IPS DF 4.7 (cell line): ENCODE results near the gene DDX20.
"Not testable (repeated sequence)": the region's sequence is repeated elsewhere in the genome, so short reads cannot be mapped to it uniquely, and the experiment has no call there.

Experiments
- DNase-seq: peaks from one replicate; pipeline ENCODE4 v3.0.0-alpha.2; 2013; ENCODE audit warnings: low spot score; ENCODE audit errors: extremely low read depth

Gene DDX20

DNA sequence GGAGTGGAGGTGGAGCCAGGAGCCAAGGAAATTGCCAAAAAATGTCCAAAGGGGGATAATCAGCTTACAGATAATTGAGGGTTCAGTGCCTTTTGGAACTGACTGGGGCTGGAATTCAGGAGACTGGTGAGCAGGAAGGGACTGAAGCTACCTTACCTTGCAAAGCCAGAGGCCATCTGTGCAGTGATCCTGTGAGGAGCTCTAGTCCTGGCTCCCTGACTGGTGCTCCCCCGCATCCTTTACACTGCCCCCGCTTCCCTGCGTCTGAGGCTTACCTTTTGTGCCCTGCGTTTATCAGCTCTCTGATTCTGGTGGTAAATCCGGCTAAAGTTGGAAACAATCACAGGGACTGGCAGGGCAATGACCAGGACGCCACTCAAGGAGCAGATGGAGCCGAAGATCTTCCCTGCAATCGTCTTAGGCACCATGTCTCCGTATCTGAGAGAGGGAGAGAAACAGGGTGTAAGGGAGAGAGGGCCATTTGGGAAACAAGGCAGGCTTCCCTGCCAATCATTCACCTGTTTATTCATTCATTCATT, 31.0 kb downstream of the DDX20 start:
- no peak for DNase-seq

- no peak for DNase-seq
Observed at GRCh38 chr1:111789142-111789541, 33.4 kb downstream of the DDX20 start.

DNA sequence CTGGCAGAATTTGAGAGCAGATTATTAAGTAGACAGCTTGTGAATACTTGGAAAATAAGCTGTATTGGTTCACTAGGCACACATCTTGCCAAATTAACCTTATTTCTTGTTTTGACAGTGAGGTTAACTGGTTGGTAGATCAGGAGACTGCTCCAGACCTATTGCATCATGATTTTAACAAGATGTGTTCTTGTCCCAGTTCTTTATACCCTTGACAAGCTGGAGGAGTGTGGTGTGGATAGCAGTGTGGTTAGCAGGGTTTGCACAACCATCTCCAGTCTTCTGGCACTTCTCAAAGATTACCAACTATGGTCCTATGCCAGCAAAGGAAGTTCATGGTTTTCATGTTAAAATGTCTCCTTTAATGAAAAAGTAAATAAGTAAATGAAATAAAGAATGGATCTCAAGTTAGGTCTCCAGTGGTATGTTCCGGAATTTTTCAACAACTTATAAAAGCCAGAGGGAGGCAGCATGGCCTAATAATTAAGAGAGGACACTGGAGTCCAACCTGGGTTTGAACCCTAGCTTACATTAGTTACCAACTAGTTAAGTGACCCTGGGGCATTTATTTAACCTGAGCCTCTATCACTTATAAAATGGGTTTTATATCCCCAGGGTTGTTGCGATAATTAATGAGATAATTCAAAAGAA, 34.1 kb downstream of the DDX20 start:
- no peak for DNase-seq

GRCh38 chr1:111791776-111792175, 36.1 kb downstream of the DDX20 start:
- no peak for DNase-seq

- DNase-seq, result no peak
Observed at GRCh38 chr1:111792249-111792648, 36.5 kb downstream of the DDX20 start.

DNA sequence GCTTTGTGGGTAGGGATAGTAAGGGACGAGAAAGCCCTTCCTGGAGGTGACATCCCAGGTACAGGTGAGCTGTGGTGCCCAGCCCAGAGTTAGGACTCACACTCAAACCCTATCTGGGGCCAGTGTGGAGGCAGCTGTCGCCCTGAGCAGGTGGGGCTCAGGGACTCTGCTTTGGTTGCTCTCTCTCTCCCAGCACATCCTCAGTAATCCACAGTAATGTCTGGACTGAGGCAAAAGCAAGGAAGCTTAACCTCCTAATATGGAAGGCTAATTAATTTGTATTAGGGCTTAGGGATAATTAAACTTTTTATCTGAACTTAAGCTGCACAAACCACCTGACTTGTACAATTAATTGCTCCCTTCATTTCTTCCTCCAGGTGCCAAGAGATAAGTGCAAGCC, 38.2 kb downstream of the DDX20 start:
- DNase-seq, result no peak

DNA sequence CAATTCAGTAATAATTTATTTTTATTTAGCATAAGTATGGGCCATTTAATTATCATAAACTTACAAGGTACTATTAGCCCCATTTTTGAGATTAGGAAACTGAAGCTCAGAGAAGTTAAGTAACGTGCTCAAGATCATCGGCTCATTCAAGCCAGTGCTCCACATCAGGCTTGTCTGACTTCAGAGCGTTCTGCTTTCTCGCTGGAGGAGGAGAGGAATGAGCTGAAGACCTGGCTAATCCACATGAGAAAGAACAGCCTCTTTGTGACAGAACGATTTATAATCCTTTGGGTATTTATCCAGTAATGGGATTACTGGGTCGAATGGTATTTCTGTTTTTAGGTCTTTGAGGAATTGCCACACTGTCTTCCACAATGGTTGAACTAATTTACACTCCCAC, 39.7 kb downstream of the DDX20 start:
- DNase-seq, result no peak

GRCh38 chr1:111798580-111798979, 42.9 kb downstream of the DDX20 start:
- no peak for DNase-seq

DNA sequence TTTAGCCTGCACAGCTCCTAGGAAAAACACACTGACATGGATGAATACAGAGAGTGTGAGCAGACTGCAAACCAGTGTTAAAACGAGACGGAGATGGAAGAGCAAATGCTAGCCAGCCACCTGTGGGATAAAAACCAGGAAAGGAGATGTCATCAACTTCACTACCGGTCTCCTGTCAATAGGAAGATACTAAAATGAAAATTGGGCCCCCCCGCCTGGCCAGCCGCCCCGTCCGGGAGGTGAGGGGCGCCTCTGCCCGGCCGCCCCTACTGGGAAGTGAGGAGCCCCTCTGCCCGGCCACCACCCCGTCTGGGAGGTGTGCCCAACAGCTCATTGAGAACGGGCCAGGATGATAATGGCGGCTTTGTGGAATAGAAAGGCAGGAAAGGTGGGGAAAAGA, 44.0 kb downstream of the DDX20 start:
- not testable (repeated sequence) for DNase-seq

DNA sequence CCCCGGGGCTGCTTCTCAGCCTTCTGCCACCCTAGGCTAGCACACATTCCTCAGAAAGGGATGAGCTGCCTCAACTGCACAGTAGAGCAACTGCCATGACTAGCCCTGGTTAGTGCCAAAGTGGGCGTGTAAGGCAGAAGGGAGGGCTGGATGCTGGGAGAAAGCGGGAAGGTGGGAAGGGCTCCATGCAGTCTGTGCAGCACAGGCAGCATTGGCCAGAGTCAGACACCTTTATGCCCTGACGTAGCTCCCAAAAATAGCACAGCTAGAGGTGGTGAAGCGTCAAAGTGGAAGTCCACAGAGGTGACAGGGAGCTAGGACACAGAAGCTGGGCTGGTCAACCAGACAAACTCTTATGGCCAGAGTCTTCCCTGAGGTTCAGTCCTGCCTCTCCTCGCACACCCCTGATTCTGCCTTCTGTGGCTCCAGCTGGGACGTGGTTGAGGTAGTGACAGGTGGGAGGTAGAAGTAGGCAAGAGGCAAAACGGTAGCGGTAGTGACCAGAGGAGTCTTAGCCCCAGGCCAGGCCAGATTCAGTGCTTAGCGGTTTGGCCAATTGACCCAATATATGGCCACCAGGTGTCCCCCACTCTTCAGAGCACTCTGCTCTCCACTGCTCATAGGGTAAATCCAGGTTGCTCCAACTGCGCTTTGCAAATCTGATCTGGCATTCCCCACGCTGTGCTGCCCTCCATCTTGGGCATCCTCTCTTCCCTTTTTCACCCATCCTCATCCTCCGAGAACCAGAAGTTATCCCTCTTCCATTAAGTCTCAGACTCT, 45.6 kb downstream of the DDX20 start:
- DNase-seq, result no peak

DNA sequence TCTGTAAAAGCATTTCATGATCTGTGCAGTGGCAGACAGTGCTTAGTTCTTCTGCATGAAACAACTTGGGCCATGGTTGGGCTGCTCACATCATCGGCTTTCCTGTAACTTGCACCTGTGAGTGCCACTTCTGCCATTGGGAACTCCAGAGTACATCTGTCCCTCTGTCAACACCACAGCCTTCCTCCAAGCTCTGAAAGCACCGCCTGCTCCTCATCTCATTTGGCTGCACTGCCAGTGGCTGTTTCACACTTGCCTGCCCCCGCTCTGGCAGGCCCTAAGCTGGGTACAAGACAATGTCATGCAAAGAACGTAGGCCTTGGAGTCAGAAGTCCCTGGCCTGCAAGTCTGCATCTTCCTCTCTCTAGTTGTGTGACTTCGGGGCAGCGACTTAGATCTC, 46.4 kb downstream of the DDX20 start:
- no peak for DNase-seq

DNA sequence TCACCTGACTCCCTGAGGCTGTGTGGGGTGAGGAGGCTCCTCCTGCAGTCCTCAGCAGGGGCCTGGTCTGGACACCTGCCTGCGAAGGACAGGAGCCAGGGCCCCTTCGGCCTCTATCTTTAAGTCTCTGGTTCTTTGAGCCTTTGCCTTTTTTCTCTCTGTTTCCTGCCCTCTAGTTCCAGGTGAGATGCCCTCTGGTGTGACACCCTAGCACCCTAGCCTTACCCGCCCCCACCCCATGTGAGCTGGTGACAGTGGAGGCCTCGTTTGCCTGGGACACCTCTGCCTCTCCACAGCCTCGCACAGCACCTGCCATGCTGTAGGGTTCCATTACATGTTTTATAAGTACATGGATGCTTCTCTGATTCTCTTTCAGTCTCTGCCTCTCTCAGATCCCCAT, 47.3 kb downstream of the DDX20 start:
- no peak for DNase-seq

DNA sequence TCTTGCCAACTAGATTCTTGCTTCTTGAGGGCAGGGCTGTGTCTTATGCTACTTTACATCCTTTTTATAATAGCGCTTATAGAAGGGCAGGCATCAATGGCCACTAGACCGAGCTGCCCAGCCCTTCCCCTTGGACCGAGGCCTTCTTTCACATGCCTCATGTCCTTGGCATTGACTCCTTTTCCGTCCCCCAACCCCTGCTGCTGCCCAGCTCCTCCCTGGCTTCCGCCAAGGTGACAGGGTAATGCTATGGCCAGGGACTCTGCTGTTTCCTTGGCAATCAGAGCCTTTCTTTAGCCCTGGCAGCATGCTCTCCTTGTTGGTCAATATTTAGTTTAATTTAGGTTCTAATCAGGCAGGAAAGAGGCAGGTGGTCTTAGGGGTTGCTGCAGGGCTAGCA, 48.2 kb downstream of the DDX20 start:
- no peak for DNase-seq

DNA sequence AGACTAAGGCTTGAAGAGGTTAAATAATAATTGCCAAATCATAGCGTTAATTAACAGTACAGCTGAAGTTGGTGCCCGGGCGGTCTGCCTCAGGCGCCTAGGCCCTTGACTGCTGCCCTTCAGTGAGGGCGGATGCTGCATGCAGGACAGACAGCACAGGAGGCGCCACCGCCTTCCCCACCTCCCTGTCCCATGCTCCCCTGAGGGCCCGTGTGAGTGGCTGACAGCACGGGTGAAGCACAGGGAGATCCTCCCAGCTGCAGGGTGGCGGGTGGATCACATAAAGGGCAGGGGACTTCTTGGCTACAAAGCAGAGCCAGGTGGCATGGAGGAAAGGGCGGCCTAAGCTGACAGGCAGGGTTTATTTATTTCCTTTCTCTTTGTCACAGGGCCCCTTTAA, 49.1 kb downstream of the DDX20 start:
- no peak for DNase-seq

GRCh38 chr1:111805251-111805650, 49.5 kb downstream of the DDX20 start:
- no peak for DNase-seq

DNA sequence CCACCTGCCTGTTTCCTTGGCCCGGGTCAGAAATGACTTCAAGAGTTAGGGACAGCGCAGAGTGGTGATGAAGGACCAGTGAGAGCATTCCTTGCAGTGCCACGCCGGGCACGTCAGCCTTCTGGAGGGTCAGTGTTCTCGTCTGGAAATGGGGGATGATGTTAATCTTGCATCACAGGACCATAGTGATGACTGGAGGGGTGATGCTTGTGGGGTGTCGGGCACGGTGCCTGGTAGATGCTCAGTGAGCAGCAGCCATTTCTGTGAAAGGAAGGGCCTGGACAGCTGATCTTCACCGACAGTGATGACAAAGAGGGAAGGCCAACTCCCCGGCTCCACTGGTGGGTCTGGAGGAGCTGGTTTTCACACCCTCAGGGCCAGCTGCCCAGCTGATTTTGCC, 56.2 kb downstream of the DDX20 start:
- no peak for DNase-seq

DNA sequence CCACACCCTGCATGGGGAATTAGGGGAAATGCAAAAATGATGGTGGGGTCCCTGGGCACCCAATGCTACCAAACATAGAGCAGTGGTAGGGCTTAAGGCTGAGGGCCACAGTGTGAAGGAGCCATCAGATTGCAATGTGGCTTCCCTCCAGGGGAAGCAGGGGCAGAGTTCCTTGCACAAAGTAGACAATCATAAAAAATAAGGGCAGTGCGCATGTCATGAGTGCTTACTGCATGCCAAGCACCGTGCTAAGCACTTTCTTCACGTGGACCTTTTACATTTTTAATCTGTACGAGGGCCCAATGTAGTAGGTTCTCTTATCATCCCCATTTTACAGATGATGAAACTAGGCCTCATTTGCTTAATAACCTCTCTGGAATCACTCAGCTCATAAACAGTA, 56.6 kb downstream of the DDX20 start:
- DNase-seq, result no peak

DNA sequence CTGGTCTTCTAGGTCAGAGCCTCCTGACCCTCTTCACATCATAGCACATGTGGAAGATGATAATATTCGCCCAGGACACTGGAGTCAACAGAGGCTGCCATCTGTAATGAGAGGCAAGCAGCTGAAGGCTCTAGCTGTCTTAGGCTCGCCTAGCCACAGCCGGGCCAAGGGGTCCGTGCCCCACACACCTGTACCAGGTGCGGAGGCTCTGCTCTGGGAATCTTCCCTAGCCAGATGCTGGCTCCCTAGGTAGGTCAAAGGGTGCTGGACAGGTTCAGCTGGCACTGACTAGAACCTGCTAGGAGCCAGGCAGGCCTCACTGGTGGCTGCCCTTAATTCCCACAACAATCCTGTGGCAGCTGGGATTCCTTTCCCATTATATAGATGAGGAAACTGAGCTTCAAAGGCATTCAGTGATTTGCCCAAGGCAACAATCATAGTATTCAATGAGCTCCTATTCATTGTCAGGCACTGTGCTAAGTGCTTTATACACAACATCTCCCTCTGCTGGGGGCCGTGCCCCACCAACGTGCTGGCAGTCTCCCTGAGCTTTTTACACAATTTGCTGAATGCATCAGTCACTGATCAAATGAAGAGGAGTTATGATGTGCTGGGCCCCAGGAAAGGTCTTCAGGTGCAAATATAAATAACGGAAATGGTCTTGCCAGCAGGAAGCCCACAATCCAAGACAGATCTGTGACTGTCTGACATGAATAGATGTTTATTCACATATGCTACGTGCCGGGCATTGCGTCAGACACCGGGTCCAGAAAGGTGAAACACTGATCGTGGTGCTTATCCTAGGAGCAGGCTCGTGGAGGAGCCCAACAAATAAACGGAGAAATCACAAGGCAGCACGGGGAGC, 58.0 kb downstream of the DDX20 start:
- DNase-seq, result no peak

DNA sequence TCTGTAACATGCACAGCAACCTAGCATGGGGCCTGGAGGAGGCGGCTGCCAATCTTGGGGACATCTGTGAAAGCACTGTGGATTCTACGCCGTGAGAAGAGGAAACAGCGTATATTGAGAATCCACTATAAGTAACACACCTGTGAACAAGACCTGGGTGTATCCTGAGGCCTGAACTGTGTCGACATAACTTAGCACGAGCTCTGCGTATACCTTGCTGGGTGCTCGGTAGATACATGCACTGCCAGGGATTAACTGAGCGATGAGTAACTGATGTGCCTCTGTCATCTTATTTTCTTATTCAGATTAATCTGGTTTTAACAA, 58.6 kb downstream of the DDX20 start:
- DNase-seq, result no peak

- no peak for DNase-seq
Observed at GRCh38 chr1:111814642-111815041, 58.9 kb downstream of the DDX20 start.
